ENCODE data around the gene SPINK1.
"Not testable (repeated sequence)": the region's sequence is repeated elsewhere in the genome, so short reads cannot be mapped to it uniquely, and the experiment has no call there.

Gene SPINK1

DNA sequence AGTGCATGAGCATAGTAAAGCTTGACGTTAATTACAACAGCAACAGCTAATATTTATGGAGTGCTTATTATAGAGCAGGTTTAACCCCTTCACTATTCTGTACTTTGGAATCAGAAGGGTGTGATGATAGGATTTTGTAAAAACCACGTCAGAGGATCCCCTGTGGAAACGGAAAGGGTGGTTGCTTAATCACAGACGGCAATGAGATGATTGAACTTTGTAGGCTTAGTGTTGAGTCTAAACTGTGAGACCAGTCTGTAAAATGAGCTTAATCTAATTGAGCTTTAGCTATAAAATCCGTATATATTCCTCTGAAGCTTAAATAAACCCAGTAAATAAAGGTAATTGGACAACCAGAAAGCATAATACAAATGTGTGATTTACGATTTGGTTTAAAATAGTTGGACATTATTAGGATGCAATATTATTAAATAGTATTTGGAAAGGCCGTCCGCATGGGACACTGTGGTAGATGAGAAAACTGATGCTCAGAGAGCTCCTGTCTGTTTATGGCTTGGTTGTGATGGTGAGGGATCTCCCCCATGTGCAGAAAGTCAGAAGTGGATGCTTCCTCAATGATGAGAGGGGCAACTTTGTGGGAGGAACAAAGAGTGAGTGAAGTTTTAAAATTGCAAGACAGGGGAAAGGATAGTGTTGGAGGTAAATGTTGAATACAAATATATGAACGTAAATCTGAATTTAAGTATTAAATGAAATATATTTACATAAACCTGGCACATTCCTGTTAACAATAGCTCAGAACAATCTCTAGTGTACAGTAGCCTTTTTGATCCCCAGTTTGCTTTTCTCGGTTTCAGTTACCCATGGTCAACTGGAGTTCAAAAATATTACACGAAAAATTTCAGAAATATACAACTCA lies 23.7 kb upstream of the SPINK1 start:
- DNase-seq (ENCODE audit: low read depth) = no peak

DNA sequence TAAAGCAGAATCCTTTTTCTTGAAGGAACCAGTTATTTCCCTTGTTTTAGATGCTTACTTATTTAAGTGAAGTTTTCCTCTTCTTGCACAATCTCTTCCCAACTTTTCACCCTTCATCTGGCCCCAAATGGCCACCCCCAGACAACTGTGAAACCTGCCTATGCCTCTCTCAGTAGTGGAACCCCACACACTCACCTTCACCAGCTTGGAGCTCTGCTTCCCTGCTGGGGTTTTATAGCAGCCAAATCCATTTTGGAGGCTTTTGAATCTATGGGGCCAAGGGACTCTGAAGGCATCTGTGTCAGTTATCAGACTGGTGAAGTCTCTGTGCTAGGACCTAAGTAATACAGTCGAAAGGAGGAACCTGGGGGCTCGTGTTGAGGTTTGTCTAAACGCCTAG lies 22.9 kb upstream of the SPINK1 start:
- DNase-seq (ENCODE audit: low read depth) = no peak

DNA sequence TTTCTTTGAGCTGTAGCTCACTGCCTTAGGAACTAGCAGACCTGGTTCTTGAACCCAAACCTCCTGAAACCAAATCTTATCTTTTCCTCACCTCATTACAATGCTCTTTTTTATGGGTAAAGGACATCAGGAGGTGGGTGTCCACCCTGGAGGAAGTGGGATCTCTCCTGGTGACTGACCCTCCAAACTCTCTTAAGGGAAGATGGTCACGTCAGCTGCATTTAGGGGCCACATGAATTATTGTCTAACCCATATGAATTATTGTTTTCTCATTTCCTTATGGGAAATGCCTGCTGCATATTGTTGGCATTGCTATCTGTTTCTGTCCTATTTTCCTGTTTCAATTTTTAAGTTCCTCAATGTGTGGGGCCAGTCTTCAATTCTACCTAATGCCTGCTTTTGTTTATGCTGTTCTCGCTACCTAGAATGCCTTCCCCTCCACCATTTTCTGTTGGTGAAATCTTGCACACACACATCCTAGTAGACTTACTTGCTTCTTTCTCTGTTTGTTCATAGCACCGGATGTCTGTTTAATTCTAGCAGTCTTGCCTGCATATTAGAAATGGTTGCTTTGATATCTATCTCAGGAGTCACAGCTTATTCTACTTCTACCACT lies 22.0 kb upstream of the SPINK1 start:
- DNase-seq (ENCODE audit: low read depth) = no peak

DNA sequence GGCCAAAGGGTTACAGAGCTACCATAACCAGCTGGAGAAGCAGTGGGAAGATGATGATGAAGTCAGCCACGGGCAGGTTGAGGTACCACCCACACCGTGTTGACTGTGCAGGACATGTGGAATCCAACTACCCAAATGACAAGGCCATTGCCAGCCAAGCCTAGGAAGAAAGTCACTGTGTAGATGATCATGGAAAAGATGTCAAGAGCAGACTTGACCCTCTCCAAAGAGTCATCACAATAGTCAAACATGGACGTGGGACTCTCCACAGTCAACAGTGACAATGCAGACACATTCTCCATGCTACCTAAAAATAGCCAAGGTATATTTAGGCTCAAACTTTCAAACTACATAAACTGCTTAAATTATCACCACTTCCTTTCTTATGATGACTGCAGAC lies 20.9 kb upstream of the SPINK1 start:
- DNase-seq (ENCODE audit: low read depth) = no peak

DNA sequence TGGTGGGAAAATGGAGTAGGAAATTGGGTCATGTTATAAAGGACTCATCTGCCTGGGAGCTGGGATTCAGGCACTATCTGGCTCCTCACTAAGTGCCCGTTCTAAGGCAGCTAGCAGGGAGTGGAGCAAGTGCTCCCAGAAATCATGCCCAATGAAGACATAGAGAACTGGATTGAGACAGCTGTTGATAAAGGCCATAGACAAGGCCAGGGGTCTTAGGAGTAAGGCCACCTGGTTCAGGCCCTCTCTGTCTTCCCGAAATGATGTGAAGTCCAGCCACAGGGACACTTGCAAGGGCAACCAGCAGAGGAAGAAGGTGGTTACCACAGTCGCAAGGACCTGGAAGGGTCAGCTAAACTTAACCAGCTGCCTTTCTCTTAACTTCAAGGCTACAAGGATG lies 20.1 kb upstream of the SPINK1 start:
- no peak for DNase-seq (ENCODE audit: low read depth)

DNA sequence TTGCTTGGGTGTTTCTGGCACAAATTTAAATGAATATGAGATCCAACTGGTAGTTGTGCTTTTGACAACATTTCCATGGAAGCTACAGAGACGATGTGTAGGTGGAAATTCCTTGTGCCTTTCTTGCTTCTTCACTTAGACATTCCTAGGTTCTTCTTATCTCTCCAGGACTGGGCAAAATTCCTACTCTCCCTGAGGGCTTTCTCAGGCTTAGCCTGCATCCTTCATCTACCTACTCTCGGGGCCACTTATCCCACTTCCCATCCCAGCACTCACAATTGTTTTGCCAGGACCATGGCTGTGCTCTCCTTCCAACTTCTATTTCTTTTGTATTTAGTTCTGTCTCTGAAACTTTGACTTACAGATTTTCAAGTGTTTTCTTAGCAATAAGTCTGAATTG lies 17.8 kb upstream of the SPINK1 start:
- no peak for DNase-seq (ENCODE audit: low read depth)

DNA sequence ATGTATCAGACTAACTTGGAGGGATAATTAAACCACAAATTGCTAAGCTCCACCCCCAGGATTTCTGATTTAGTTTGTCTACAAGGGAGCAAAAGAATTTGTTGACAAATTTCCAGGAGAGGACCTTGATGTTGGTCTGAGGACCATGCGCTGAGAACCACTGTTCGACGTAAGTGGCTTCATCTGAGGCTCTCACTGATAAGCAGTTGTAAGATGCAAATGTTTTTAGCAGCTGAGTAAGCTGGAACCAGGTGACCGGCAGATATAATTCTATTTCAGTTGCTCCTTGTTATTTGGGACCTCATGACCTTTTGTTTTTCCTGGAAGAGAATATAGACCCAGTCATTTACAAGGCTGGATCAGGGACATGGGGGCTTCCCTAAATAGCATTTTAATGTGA lies 14.1 kb upstream of the SPINK1 start:
- DNase-seq (ENCODE audit: low read depth) = no peak

DNA sequence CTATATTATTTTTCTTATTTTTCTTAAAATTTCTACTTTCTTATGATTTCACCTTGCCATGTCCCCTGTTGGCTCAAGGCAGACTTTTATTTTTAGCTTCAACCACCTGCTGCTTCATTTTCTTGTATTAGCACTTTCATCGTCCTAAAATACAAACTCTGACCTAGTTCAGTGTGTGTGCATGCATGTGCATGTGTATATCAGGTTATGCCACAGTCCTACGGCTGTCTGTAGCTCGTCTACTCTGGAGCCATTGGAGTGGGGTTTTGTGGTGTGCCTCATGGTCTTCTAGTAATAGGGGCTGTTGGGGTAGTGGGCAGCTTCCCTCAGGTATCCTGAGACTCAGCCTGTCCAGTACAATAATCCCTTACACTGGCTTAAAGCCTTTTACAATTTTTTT lies 13.4 kb upstream of the SPINK1 start:
- DNase-seq (ENCODE audit: low read depth) = no peak

DNA sequence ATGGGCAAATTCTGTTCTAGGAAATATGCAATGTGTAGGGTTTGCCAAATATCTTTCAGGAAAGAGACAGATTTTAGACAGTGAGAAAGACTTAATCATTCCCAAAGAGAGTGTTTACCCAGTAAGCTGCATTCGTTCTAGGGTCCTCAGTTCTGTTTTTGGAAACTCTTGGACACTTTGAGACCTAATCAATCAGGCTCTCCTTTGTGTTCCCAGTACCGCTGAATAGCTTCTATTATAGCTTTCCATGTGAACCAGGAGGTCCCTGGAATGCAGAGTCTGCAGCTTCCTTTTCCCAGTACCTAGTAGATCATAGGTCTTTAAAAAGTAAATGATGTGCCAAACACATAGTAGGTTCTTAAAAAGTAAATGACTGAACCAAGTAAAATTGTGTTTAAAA lies 11.4 kb upstream of the SPINK1 start:
- no peak for DNase-seq (ENCODE audit: low read depth)

DNA sequence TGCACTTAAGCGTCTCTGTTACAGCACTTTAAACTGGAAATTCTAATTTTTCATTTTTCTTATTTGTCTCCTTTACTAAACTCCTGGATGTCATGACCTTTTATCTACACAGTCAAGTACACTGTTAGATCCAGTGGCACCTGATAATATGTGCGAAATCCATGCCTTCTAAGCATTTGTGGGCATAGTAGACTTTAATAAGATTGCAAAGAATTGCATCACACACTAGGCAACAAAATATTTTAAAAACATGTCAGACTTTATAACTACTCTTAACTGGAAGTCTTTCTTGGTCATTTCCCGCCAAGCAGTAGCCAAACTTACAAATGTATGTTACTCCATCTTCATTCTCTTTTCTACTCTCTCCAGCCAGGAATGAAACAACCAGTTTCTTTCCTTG lies 5.0 kb upstream of the SPINK1 start:
- no peak for DNase-seq (ENCODE audit: low read depth)

DNA sequence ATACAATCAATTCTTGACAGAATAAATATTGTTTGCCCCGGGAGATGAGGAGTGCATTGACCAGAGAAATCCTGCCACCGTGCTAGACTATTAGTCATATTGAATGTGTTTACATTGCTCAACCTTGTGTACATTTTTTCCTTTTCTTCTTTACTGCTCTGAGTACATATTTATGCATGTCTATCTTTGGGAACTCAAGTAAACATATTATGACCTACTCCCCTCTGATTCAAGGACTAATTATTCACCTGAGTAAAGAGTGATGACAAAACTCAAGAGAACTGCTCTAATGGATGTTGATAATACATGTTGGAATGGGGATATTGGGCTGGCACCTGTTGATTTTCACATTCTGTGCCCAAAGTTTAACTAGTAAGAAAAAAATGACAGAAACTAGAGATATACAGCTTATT lies 3.9 kb upstream of the SPINK1 start:
- no peak for DNase-seq (ENCODE audit: low read depth)

DNA sequence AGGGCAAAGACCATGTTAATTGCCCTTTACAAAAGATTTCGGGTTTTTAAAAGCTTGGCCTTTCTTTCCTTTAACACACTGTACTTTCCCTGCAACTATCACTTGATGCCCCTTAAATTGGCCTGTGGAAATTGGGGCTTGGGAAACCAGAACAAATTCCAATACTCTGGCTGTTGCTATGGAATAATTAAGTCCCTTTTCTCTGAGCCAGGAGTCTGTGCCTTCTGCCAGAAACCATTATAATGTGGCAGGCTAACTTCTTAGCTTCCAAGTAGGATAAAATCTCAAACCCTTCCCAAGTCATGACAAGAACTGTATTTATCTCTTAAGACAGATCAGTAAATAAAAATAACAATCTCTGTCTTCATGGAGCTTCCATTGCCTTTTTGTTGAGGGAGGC lies 1.1 kb upstream of the SPINK1 start:
- no peak for DNase-seq (ENCODE audit: low read depth)

DNA sequence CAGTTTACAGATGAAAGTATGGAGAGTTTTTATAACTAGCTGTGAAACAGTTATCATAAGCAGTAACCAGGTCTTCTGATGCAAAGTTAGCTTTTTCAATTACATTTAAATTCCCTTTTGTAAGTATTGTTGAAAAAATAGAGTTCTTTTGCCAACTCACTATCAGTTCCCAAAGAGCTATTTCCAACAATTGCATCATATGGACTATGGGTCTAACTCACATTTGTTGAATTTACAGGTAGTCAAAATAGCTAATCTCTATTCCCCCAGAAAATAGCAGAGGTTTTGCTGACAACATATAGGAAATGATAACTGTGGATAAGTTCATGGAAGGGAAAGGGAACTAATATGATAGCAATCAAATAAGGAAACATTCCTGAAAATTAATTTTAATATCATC lies 1.4 kb downstream of the SPINK1 start:
- DNase-seq (ENCODE audit: low read depth) = no peak

DNA sequence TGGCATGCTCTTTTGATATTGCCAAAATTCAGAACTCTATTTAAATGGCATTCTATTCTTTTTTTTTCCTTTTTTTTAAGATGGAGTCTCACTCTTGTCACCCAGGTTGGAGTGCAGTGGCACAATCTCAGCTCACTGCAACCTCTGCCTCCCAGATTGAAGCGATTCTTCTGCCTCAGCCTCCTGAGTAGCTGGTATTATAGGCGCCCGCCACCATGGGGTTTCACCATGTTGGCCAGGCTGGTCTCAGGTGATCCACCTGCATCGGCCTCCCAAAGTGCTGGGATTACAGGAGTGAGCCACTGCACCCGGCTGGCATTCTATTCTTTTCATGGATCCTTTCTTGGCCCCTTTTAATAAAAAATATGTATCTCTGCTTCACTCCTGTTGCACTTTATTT lies 4.5 kb downstream of the SPINK1 start:
- not testable (repeated sequence) for DNase-seq (ENCODE audit: low read depth)

DNA sequence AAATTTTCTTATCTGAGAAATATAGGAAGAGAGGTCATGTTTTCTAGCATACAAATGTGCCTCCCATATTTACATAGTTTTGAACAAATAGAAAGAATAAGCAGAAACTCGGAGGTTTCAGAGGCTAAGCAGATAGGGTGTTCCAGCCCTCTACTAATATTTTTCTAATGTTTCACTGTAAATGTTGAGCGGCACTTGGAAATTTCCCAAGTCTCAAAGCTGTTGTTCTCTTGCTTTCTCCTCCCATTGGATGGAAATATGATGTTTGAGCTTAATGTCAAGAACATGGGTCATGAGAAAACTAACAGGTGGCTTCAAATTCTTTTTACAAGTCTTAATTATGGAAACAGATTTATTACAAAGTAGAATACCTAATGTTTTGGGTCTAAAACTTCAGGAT lies 5.1 kb downstream of the SPINK1 start:
- DNase-seq (ENCODE audit: low read depth) = no peak

DNA sequence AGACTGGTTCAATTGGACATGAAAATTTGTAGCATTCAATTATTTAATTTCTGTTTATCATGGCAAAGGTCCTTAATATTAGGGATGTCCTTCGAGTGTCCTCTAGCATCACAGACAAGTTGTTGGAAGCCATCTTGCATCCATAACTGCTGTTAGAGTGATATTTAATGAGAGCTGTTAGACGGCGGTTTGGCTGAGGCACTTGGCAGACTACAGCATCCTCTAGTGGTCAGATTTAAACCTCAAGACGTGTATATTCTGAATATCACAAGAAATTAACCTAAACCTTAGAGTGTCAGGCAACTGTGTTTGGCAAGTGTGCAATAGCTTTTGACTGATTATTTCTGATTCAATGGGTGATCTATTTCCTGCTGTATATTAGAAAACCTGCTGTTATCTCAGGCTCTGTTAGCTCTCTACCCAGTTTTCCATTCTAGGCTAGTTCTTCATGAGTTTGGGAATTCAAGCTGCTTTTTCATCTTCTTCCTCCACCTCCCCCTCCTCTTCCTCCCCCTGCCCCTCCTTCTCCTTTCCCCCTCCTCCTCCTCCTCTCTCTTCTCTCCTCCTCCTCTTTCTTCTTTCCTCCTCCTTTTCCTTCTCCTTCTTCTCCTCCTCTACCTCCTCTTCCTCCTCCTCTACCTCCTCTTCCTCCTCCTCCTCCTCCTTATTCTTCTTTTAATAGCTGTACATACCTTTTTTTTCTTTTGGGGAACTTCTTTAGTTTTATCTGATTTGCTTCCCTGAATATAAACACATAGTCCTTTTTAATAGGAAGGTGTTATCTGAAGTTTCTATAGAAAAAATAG lies 8.6 kb downstream of the SPINK1 start:
- peak; percentile 2 for DNase-seq (ENCODE audit: low read depth)

DNA sequence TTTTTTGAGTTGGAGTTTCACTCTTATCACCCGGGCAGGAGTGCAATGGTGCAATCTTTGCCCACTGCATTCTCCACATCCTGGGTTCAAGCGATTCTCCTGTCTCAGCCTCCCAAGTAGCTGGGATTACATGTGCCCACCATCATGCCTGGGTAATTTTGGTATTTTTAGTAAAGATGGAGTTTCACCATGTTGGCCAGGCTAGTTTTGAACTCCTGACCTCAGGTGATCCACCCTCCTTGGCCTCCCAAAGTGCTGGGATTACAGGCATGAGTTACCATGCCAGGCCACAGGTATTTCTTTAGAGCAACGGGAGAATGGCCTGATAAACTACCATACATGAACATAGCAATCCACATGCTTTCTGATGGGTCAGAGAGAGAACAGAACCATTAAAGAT lies 9.2 kb downstream of the SPINK1 start:
- DNase-seq (ENCODE audit: low read depth) = not testable (repeated sequence)

DNA sequence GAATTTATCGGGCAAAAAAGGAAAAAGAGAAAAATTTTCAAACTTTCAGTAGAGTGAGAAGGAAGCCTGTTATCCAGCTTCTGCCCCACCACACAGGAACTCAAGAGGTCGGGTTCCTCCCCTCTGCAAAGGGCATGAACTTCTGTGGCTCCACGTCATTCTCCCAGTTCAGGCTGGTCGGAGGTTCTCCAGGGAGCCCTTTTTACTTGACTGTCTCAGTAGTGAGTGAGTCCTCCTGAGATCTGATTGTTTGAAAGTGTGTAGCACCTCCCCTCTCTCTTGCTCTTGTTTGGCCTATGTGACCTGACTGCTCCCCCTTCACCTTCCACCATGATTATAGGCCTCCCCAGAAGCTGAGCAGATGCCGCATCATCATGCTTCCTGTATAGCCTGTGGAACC lies 9.7 kb downstream of the SPINK1 start:
- no peak for DNase-seq (ENCODE audit: low read depth)

DNA sequence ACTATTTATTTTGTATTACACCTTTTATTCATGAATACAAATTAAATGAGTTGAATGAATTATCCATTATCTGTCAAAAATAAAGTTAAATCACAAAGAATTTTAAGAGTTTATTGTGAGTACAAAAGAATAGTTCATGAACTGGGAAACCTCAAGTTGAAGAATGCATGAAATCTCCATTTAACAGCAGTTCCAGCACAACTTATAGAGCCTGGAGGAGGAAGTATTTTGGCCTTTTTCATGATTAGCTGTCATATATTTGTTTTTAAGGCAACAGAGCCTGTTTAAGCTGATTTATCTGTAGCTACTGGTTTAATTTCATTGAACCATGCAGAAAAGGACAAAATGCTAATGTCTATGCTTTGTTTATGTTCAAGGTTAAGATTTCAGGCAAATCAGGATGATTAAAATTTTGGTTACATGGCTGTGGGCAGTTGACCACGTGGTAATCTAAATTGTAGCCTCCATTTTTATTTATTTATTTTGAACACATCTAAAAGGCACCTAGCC lies 12.2 kb downstream of the SPINK1 start:
- no peak for DNase-seq (ENCODE audit: low read depth)

DNA sequence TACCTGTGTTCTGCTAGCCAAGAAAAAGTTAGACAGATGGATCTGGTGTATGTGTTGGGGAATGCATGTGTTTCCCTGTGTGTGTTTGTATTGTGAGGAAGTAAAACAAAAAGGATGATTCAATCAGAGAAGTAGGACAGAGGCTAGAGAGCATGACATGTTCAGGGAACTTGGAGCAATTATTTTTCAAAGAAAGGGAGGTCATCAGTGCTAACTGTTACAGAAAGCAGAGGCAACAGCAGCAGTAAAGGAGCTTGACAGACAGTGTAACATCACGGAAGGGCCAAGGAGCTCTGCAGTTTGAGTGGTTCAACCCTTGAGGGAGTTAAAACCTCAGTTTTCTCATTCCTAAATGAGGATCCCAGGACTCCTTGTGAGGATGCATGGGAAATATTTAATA lies 13.2 kb downstream of the SPINK1 start:
- DNase-seq (ENCODE audit: low read depth) = no peak

DNA sequence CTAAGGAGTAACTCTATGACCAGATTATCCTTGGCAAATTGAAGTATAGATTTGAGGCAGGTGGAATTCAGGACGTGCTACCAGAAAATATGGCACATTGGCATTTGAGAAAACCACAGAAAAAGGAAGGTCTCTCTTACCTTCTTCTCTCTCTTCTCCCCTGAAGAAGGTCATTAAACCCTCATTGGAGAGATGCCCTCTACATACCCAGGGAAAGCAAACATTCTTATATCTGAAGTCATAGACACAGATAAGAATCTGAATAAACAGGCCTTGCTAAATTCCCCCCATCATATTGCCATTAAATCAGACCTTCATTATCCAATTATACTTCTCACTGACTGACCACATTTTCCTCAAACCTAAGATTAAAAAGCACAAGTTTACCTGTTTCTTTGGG lies 17.8 kb downstream of the SPINK1 start:
- no peak for DNase-seq (ENCODE audit: low read depth)

DNA sequence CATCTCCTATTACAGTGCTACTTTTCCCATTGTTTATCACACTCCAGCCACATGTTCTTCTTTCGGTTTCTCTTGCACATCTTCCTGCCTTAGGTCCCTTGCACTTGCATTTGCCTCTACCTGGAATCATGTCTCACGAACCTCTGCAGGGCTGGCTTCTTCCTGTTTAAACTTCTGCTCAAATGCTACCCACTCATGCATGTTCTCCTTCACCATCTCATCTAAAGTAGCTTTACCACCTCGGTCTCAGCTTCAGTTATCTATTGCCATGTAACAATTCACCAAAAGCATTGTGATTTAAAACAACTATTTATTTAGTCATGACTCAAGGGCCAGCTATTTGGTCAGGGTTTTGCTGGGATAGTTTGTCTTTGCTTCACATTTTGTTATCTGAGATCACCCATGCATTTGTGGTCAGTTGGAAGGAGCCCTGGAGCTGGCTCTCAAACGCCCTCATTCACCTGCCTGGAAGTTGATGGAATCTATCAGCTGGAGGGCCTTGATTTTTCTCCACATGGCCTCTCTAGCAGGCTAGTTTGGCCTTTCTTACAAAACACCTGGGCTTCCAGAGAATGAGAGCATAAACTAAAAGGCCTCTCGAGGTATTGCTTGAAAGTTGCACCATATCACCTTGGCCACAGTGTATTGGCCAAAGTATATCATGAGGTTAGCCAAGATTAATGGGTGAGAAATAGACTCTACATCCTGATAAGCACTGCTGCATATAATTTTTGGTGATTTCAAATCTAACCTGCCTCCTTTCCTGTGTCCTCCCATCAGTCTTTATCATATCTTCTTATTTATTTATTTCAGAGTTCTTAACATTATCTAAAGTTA lies 21.4 kb downstream of the SPINK1 start:
- no peak for DNase-seq (ENCODE audit: low read depth)
